HepG2 (cell line): ENCODE measurements around the gene CKAP5. TPM values are rescaled to one million over a fixed set of nuclear protein-coding genes. Genes with fewer than 3 reads are reported as not detected.

ENCODE experiments used
- ATF2 ChIP-seq: sonication (generic); formaldehyde crosslinking; IDR thresholded peaks from 2 replicates; pipeline ENCODE4 v1.4.0; 2020; ENCODE audit warnings: missing genetic modification reagents
- FOXC1 ChIP-seq: sonication (generic); formaldehyde crosslinking; IDR thresholded peaks from 2 replicates; pipeline ENCODE4 v1.8.0; 2022; ENCODE audit warnings: mild to moderate bottlenecking, missing genetic modification reagents, borderline replicate concordance
- MED8 ChIP-seq: sonication (generic); formaldehyde crosslinking; IDR thresholded peaks from 2 replicates; pipeline ENCODE4 v1.8.1; 2023; ENCODE audit warnings: mild to moderate bottlenecking, missing genetic modification reagents; ENCODE audit not compliant: insufficient replicate concordance
- MEIS2 ChIP-seq: sonication (generic); formaldehyde crosslinking; IDR thresholded peaks from 2 replicates; pipeline ENCODE4 v1.9.0; 2021; ENCODE audit warnings: mild to moderate bottlenecking, missing genetic modification reagents
- RBM22 ChIP-seq: fragments of 200-400 bp; formaldehyde crosslinking; optimal IDR thresholded peaks from 2 replicates; pipeline ENCODE3; 2017; ENCODE audit warnings: mild to moderate bottlenecking, low read length, moderate library complexity
- SALL1 ChIP-seq: sonication (generic); formaldehyde crosslinking; IDR thresholded peaks from 2 replicates; pipeline ENCODE4 v1.8.0; 2022; ENCODE audit warnings: mild to moderate bottlenecking, missing genetic modification reagents
- SOX6 ChIP-seq, 2 experiments: fragments of 450-650 bp in 1 of 2; sonication (generic) in 1 of 2; formaldehyde crosslinking in 1 of 2; IDR thresholded peaks; 2 replicates each; pipeline versions ENCODE4 v1.4.0 to v1.6.1; 2017 to 2020; ENCODE audit warnings: antibody characterized with exemption in 1 of 2, mild to moderate bottlenecking in 1 of 2, missing genetic modification reagents in 1 of 2
- ZNF549 ChIP-seq: sonication (generic); formaldehyde crosslinking; IDR thresholded peaks from 2 replicates; pipeline ENCODE4 v1.5.0; 2020; ENCODE audit warnings: missing genetic modification reagents
- ZNF569 ChIP-seq: sonication (generic); formaldehyde crosslinking; IDR thresholded peaks from 2 replicates; pipeline ENCODE4 v1.5.0; 2020; ENCODE audit warnings: mild to moderate bottlenecking, missing genetic modification reagents, moderate library complexity, borderline replicate concordance
- ZNF574 ChIP-seq: sonication (generic); formaldehyde crosslinking; IDR thresholded peaks from 2 replicates; pipeline ENCODE4 v1.4.0; 2020; ENCODE audit warnings: missing genetic modification reagents
- ZNF775 ChIP-seq: sonication (generic); formaldehyde crosslinking; IDR thresholded peaks from 2 replicates; pipeline ENCODE4 v1.4.0; 2020; ENCODE audit warnings: missing genetic modification reagents, mild to moderate bottlenecking, moderate library complexity, borderline replicate concordance
- polyA plus RNA-seq, 8 experiments: library from polyadenylated mRNA; depleted of rRNA in 3 of 8; stranded (reverse) in 7 of 8; unstranded in 1 of 8; fragments of >200 nt; fragmentation: Illumina TruSeq in 4 of 8; extraction: Trizol in 4 of 8; gene quantifications; 2 replicates each; pipeline versions ENCODE4 v1.2.1 to v1.2.3, GENCODE V29; 2011 to 2016; ENCODE audit warnings: low read depth in 4 of 8, missing spikeins in 1 of 8, mixed read lengths in 1 of 8; ENCODE audit not compliant: insufficient read depth in 1 of 8
- total RNA-seq, 5 experiments: library from RNA; depleted of rRNA; stranded (reverse); fragments of >200 nt; fragmentation: Illumina TruSeq; extraction: Trizol; gene quantifications; 2 replicates each; pipeline ENCODE4 v1.2.3, GENCODE V29; 2016; ENCODE audit warnings: low read depth in 1 of 5
- TF ChIP-seq, protein P1 (sequence below): sonication (generic); formaldehyde crosslinking; IDR thresholded peaks from 2 replicates; pipeline ENCODE4 v1.4.0; 2020; ENCODE audit warnings: mild to moderate bottlenecking, missing genetic modification reagents, borderline replicate concordance
- TF ChIP-seq, protein P2 (sequence below): sonication (generic); formaldehyde crosslinking; IDR thresholded peaks from 2 replicates; pipeline ENCODE4 v1.5.0; 2020; ENCODE audit warnings: mild to moderate bottlenecking, low read depth, missing genetic modification reagents, borderline replicate concordance
- TF ChIP-seq, protein P3 (sequence below): sonication (generic); formaldehyde crosslinking; IDR thresholded peaks from 2 replicates; pipeline ENCODE4 v1.8.0; 2022; ENCODE audit warnings: missing genetic modification reagents, mild to moderate bottlenecking, inconsistent platforms, borderline replicate concordance

The CKAP5 gene
- total and polyA plus RNA-seq, 2 of the 13 experiments (the other 11 are each of a cell fraction or from before 2014, with no cell fraction given) = 79.2 to 103 TPM

DNA sequence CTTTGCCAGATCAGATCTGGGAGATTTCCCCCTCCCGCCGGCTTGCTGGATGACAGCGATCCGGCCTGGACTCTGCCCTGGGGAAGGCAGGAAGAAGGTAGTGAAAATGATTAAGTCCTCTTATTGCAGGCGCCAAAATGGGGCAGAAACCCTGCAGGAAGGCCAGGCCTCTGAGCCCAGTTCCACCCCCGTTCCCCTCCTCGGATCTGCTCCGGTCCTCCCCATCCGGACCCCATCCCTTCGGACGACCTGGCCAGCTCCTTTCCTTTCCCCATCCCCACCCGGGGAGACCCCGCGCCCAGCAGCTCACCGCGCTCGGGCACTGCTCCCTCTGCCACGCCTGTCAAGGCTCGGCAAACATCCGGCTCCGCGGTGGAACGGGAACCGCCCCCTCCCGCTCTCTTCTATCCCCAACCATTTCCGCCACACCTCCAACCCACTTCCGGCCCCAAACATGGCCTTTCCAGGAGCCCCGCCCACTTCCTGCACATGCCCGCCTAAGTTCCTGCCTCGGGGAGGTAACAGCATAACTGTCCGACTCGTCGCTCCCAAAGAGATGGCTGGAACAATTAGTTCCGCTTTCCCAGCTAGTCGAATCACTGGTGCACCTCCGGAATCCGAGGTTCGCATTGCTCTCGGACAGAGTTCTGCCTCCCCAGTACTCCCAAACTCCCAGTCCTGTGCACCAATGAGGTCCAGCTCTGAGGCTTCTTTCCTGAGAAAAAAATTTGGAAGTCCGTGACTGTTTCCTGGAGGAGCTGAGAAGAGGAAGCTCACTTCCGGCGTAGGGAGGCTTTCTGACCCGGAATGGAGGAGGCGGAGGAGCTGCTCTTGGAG, 145.6 kb downstream of the CKAP5 start, which contains the start of the genes ARHGAP1 and ZNF408 (continued):
- TF ChIP-seq ZNF569 (no peak; the same call in 1 of the 2 replicates), ZNF549 (no peak), ATF2 (peak; percentile 59; the same call in 1 of the 2 replicates), ZNF775 (no peak), FOXC1 (peak; percentile 39; the same call in 1 of the 2 replicates), ZNF574 (CRISPR knock-in tag) (peak; percentile 90), SALL1 (CRISPR knock-in tag) (peak; percentile 69), MED8 (CRISPR knock-in tag) (peak; percentile 56), SOX6 (IDR thresholded peaks at IDR 0.05) (no peak), SOX6 (CRISPR knock-in tag; IDR thresholded peaks at IDR 0.05) (peak; percentile 76), MEIS2 (CRISPR knock-in tag) (peak; percentile 91), RBM22 (peak; percentile 11)
- TF ChIP-seq, protein P1, sequence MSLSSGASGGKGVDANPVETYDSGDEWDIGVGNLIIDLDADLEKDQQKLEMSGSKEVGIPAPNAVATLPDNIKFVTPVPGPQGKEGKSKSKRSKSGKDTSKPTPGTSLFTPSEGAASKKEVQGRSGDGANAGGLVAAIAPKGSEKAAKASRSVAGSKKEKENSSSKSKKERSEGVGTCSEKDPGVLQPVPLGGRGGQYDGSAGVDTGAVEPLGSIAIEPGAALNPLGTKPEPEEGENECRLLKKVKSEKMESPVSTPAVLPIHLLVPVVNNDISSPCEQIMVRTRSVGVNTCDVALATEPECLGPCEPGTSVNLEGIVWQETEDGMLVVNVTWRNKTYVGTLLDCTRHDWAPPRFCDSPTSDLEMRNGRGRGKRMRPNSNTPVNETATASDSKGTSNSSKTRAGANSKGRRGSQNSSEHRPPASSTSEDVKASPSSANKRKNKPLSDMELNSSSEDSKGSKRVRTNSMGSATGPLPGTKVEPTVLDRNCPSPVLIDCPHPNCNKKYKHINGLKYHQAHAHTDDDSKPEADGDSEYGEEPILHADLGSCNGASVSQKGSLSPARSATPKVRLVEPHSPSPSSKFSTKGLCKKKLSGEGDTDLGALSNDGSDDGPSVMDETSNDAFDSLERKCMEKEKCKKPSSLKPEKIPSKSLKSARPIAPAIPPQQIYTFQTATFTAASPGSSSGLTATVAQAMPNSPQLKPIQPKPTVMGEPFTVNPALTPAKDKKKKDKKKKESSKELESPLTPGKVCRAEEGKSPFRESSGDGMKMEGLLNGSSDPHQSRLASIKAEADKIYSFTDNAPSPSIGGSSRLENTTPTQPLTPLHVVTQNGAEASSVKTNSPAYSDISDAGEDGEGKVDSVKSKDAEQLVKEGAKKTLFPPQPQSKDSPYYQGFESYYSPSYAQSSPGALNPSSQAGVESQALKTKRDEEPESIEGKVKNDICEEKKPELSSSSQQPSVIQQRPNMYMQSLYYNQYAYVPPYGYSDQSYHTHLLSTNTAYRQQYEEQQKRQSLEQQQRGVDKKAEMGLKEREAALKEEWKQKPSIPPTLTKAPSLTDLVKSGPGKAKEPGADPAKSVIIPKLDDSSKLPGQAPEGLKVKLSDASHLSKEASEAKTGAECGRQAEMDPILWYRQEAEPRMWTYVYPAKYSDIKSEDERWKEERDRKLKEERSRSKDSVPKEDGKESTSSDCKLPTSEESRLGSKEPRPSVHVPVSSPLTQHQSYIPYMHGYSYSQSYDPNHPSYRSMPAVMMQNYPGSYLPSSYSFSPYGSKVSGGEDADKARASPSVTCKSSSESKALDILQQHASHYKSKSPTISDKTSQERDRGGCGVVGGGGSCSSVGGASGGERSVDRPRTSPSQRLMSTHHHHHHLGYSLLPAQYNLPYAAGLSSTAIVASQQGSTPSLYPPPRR (CRISPR knock-in tag) = peak; percentile 64
- TF ChIP-seq, protein P2, sequence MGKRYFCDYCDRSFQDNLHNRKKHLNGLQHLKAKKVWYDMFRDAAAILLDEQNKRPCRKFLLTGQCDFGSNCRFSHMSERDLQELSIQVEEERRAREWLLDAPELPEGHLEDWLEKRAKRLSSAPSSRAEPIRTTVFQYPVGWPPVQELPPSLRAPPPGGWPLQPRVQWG = no peak
- TF ChIP-seq, protein P3, sequence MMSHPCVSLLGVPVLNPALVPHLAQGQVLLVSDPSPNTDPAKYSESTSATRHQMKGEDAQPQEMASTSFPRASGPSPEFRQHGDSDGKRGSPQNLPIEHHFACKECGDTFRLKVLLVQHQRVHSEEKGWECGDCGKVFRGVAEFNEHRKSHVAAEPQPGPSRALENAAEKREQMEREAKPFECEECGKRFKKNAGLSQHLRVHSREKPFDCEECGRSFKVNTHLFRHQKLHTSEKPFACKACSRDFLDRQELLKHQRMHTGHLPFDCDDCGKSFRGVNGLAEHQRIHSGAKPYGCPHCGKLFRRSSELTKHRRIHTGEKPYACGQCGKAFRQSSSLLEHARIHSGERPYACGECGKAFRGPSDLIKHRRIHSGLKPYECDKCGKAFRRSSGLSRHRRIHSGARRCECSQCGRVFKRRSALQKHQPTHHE (CRISPR knock-in tag) = peak; percentile 71; the same call in 1 of the 2 replicates
